HCT116 (cell line): ENCODE results near the gene PPIF. TPM values are rescaled to one million over a fixed set of nuclear protein-coding genes. Genes with fewer than 3 reads are reported as not detected.

Source experiments
- ATAC-seq: fragments of 200-7000 bp; cut with Tn5 transposase; 2 replicates; pipeline ENCODE4 v1.9.1; 2020; ENCODE audit warnings: mild to moderate bottlenecking, moderate library complexity
- BruUV-seq: library from RNA; stranded (reverse); fragments of 400-500 nt; replicated peaks from 2 replicates; lab custom pipeline; 2021; lab: Mats Ljungman, UMichigan
- CTCF ChIA-PET: fragments of 300-600 bp; sonication (Branson Sonifier 250); formaldehyde crosslinking; loops from one replicate; lab custom pipeline; 2021; ENCODE audit warnings: antibody characterized with exemption; lab: Charles Lee
- POLR2A ChIA-PET: fragments of 300-600, 350-600 bp; sonication (Branson Sonifier 250); formaldehyde crosslinking; loops from one replicate; lab custom pipeline; 2021; ENCODE audit warnings: antibody characterized with exemption; lab: Charles Lee
- RAD21 ChIA-PET, 2 experiments: fragments of 300-600 bp; sonication (Branson Sonifier 250); formaldehyde crosslinking; loops; one replicate each; lab custom pipeline; 2023; ENCODE audit warnings: low total read pairs in 2 of 2; ENCODE audit not compliant: uncharacterized antibody in 2 of 2, unreplicated experiment in 2 of 2, low non-redundant PET in 1 of 2; lab: Charles Lee
- DNase-seq: peaks from one replicate; pipeline ENCODE4 v3.0.0-alpha.2; 2010; ENCODE audit warnings: low read depth, low spot score
- H2AFZ ChIP-seq: fragments of 200-600 bp; shearing (Covaris generic), sonication (generic); 2 replicates; pipeline ENCODE4 v1.6.1; 2017; ENCODE audit warnings: low read depth, mixed run types, mixed read lengths, antibody characterized with exemption, low read length; ENCODE audit not compliant: poor library complexity, severe bottlenecking
- H3K27ac ChIP-seq: 2 replicates; pipeline ENCODE4 v1.5.1; 2012; ENCODE audit warnings: low read depth, low read length
- H3K27me3 ChIP-seq: fragments of 200-600 bp; sonication (generic); 2 replicates; pipeline ENCODE4 v1.6.1; 2016; ENCODE audit warnings: mixed run types, low read length, mixed read lengths; ENCODE audit not compliant: insufficient read depth
- H3K36me3 ChIP-seq, 2 experiments: fragments of 200-500 bp in 1 of 2; fragments of 200-600 bp in 1 of 2; sonication (Bioruptor generic) in 1 of 2; sonication (generic) in 1 of 2; 2 replicates each; pipeline versions ENCODE4 v1.5.1 to v1.6.1; 2014 to 2016; ENCODE audit warnings: low read length in 2 of 2, inconsistent platforms in 1 of 2, mixed read lengths in 1 of 2, mixed run types in 1 of 2; ENCODE audit not compliant: insufficient read depth in 2 of 2, control insufficient read depth in 1 of 2
- H3K4me1 ChIP-seq, 2 experiments: fragments of 200-600 bp in 1 of 2; sonication (generic) in 1 of 2; 2 replicates each; pipeline versions ENCODE4 v1.5.1 to v1.6.1; 2012 to 2017; ENCODE audit warnings: low read length in 2 of 2, inconsistent platforms in 1 of 2, mild to moderate bottlenecking in 1 of 2, mixed read lengths in 1 of 2, mixed run types in 1 of 2, moderate library complexity in 1 of 2; ENCODE audit not compliant: insufficient read depth in 2 of 2, control insufficient read depth in 1 of 2
- H3K4me2 ChIP-seq: fragments of 200-600 bp; sonication (generic); 2 replicates; pipeline ENCODE4 v1.6.1; 2017; ENCODE audit warnings: mixed run types, low read length, mixed read lengths
- H3K4me3 ChIP-seq, 2 experiments: fragments of 200-600 bp in 1 of 2; sonication (generic) in 1 of 2; replicated peaks in 1 of 2; 2 replicates each; pipeline ENCODE4 v1.5.1; 2011 to 2016; ENCODE audit warnings: low read length in 2 of 2, control low read depth in 1 of 2, low read depth in 1 of 2, mild to moderate bottlenecking in 1 of 2, mixed read lengths in 1 of 2, mixed run types in 1 of 2
- H3K79me2 ChIP-seq: fragments of 200-600 bp; sonication (generic); 2 replicates; pipeline ENCODE4 v1.6.1; 2017; ENCODE audit warnings: mild to moderate bottlenecking, mixed run types, low read length, moderate library complexity, mixed read lengths; ENCODE audit not compliant: insufficient read depth
- H3K9ac ChIP-seq: fragments of 200-600 bp; sonication (generic); 2 replicates; pipeline ENCODE4 v1.6.1; 2016; ENCODE audit warnings: low read length, mixed read lengths
- H3K9me2 ChIP-seq: fragments of 200-600 bp; sonication (generic), shearing (Covaris generic); 2 replicates; pipeline ENCODE4 v1.6.1; 2017; ENCODE audit warnings: mixed run types, mild to moderate bottlenecking, moderate library complexity; ENCODE audit not compliant: insufficient read depth
- H3K9me3 ChIP-seq, 2 experiments: fragments of 200-500 bp in 1 of 2; fragments of 200-600 bp in 1 of 2; sonication (Bioruptor generic) in 1 of 2; sonication (generic) in 1 of 2; 2 replicates each; pipeline ENCODE4 v1.6.1; 2014 to 2017; ENCODE audit warnings: low read length in 2 of 2, mixed read lengths in 2 of 2, inconsistent platforms in 1 of 2, low read depth in 1 of 2, mild to moderate bottlenecking in 1 of 2, mixed run types in 1 of 2, moderate library complexity in 1 of 2; ENCODE audit not compliant: control insufficient read depth in 1 of 2, insufficient read depth in 1 of 2
- H4K20me1 ChIP-seq: fragments of 200-600 bp; sonication (generic), shearing (Covaris generic); 2 replicates; pipeline ENCODE4 v1.6.1; 2017; ENCODE audit warnings: mixed run types, mild to moderate bottlenecking, moderate library complexity; ENCODE audit not compliant: insufficient read depth
- CBX3 ChIP-seq: IDR thresholded peaks from 2 replicates; pipeline ENCODE4 v1.6.1; 2012; ENCODE audit warnings: low read depth
- CEBPB ChIP-seq: IDR thresholded peaks from 2 replicates; pipeline ENCODE4 v1.6.1; 2012; ENCODE audit warnings: low read depth
- EGR1 ChIP-seq: IDR thresholded peaks from 2 replicates; pipeline ENCODE4 v1.6.1; 2012; ENCODE audit warnings: low read depth
- ELF1 ChIP-seq: IDR thresholded peaks from 2 replicates; pipeline ENCODE4 v1.6.1; 2012; ENCODE audit warnings: low read depth, borderline replicate concordance
- EZH2phosphoT487 ChIP-seq: fragments of 200-600 bp; IDR thresholded peaks from 2 replicates; pipeline ENCODE4 v1.6.1; 2018; ENCODE audit warnings: antibody characterized with exemption, borderline replicate concordance
- MAX ChIP-seq: IDR thresholded peaks from 2 replicates; pipeline ENCODE4 v1.6.1; 2012
- RAD21 ChIP-seq: IDR thresholded peaks from 2 replicates; pipeline ENCODE4 v1.6.1; 2012; ENCODE audit warnings: low read depth, mild to moderate bottlenecking
- REST ChIP-seq: IDR thresholded peaks from 2 replicates; pipeline ENCODE4 v1.6.1; 2012; ENCODE audit warnings: low read depth
- SIN3A ChIP-seq: IDR thresholded peaks from 2 replicates; pipeline ENCODE4 v1.6.1; 2012; ENCODE audit warnings: low read depth
- SP1 ChIP-seq: IDR thresholded peaks from 2 replicates; pipeline ENCODE4 v1.6.1; 2012; ENCODE audit warnings: low read depth
- TCF7L2 ChIP-seq: IDR thresholded peaks from 2 replicates; pipeline ENCODE4 v1.7.0; 2011; ENCODE audit warnings: borderline replicate concordance, inconsistent platforms; ENCODE audit not compliant: insufficient read depth, insufficient read length; ENCODE audit errors: extremely low read depth
- YY1 ChIP-seq: IDR thresholded peaks from 2 replicates; pipeline ENCODE4 v1.6.1; 2011; ENCODE audit warnings: low read length, low read depth, moderate library complexity, mild to moderate bottlenecking; ENCODE audit not compliant: insufficient replicate concordance; ENCODE audit errors: extremely low read depth
- intact Hi-C: fragments of 100-400 bp; cut with micrococcal nuclease; formaldehyde crosslinking; loops from 2 replicates; pipeline ENCODE4 v1.10.0; 2022
- total RNA-seq: library from RNA; stranded (reverse); gene quantifications from one replicate; pipeline ENCODE4 v1.2.1, GENCODE V29; 2021; ENCODE audit not compliant: unreplicated experiment
- TF ChIP-seq, protein P1 (sequence below), 3 experiments: fragments of 200-600 bp in 1 of 3; sonication (generic) in 1 of 3; IDR thresholded peaks in 2 of 3; conservative IDR thresholded peaks in 1 of 3; 2 replicates each; pipeline ENCODE4 v1.5.1; 2012 to 2017; ENCODE audit warnings: low read depth in 2 of 3, low read length in 2 of 3, antibody characterized with exemption in 1 of 3, borderline replicate concordance in 1 of 3, control low read depth in 1 of 3, mild to moderate bottlenecking in 1 of 3, mixed read lengths in 1 of 3, mixed run types in 1 of 3, moderate library complexity in 1 of 3; ENCODE audit not compliant: insufficient read depth in 1 of 3

Gene PPIF
- total RNA-seq, 1 experiment from 2014 or later: 85.0 TPM

- POLR2A ChIA-PET: interaction anchor here (0.7 kb wide), 1 partner anchor 58 kb away, joined by 4 read pairs; no protein-coding TSS in a partner anchor
- Histone ChIP-seq H3K27ac (no peak overlapping the region), H3K36me3 (peaks cover 38 to 70% of the 10 kb centered on the region in 2 experiments)
Measured at GRCh38 chr10:79351332-79351731, 4.1 kb downstream of the PPIF start.

DNA sequence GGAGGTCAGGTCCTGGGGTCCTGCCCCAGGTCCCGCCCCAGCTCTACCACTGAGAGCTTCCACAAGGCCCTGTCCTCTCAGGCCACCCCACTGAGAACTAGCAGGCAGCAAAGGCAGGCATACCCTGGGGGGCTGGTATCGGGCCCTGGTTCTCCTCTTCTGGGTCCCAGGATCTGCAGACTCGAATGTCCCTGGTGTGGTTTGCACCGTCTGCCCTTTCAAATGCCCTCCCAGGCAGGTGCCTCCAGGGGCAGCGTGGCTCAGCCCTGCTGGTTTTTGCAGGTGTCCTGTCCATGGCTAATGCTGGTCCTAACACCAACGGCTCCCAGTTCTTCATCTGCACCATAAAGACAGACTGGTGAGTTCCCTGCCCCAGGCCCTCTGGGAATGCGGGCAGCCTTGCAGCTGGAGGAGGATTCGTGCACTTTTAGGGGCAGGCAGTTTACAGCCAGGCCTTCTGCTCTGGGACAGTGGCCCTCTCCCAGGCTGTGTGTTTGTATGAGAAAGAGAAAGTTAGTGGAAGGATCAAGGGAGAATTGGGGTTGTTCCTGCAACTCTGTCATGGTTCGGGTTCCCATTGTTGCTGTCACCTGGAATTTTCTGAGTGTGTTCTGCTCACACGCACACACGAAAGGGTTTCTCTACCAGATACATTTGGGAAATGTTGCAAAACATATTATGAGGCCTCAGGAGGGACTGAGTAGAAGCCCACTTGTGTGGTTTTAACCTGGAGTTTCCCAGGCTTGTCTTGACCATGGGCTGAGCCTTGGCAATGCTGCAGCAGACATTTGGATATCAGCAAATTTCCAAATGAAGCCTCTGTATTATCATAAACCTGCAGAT lies 5.0 kb downstream of the PPIF start:
- ChIA-PET POLR2A (no interaction called here), RAD21 (no interaction called here), CTCF (no interaction called here)
- peaks cover 12% of the 10 kb centered on the region; the same call in 1 of the 2 replicates for H4K20me1 ChIP-seq
- no peak overlapping the region; the same call in 1 of the 2 replicates for H3K27ac ChIP-seq
- H3K27me3 ChIP-seq: no peaks in the 10 kb centered on the region
- peaks cover 66% of the 10 kb centered on the region for H3K79me2 ChIP-seq
- H3K4me1 ChIP-seq: peaks cover 0 to 15% of the 10 kb centered on the region in 2 experiments; a peak in 2 of 4 replicates
- H3K36me3 ChIP-seq: peaks cover 38 to 70% of the 10 kb centered on the region in 2 experiments
- no peaks in the 10 kb centered on the region for H3K9me3 ChIP-seq
- BruUV-seq: no TSS peak
- H3K4me2 ChIP-seq: no peak overlapping the region
- H3K9me2 ChIP-seq: no peaks in the 10 kb centered on the region
- no peak overlapping the region for H2AFZ ChIP-seq
- H3K9ac ChIP-seq: no peak overlapping the region
- H3K4me3 ChIP-seq: no peak overlapping the region
- ATAC-seq: no peak
- intact Hi-C loops: no loop called here
- DNase-seq: no peak
- TF ChIP-seq REST: no peak
- no peak for TF ChIP-seq CEBPB
- TF ChIP-seq, protein P1, sequence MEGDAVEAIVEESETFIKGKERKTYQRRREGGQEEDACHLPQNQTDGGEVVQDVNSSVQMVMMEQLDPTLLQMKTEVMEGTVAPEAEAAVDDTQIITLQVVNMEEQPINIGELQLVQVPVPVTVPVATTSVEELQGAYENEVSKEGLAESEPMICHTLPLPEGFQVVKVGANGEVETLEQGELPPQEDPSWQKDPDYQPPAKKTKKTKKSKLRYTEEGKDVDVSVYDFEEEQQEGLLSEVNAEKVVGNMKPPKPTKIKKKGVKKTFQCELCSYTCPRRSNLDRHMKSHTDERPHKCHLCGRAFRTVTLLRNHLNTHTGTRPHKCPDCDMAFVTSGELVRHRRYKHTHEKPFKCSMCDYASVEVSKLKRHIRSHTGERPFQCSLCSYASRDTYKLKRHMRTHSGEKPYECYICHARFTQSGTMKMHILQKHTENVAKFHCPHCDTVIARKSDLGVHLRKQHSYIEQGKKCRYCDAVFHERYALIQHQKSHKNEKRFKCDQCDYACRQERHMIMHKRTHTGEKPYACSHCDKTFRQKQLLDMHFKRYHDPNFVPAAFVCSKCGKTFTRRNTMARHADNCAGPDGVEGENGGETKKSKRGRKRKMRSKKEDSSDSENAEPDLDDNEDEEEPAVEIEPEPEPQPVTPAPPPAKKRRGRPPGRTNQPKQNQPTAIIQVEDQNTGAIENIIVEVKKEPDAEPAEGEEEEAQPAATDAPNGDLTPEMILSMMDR (IDR thresholded peaks at IDR 0.05 in 2 of 3, conservative IDR thresholded peaks at IDR 0.05 in 1 of 3; ENCODE audit: borderline replicate concordance in 1 of 3, insufficient read depth in 1 of 3, low read depth in 2 of 3, low read length in 2 of 3): no peak
- TF ChIP-seq EZH2phosphoT487: no peak
- no peak for TF ChIP-seq ELF1
- TF ChIP-seq MAX: no peak
- TF ChIP-seq EGR1: no peak
- no peak for TF ChIP-seq TCF7L2
- TF ChIP-seq YY1: no peak
- TF ChIP-seq SIN3A: no peak
- TF ChIP-seq SP1: no peak
- no peak for TF ChIP-seq CBX3

More at GRCh38 chr10:79351332-79351731, 4.1 kb downstream of the PPIF start:
- H3K9me2 ChIP-seq: no peaks in the 10 kb centered on the region
- H3K79me2 ChIP-seq: peaks cover 66% of the 10 kb centered on the region
- no peaks in the 10 kb centered on the region for H3K9me3 ChIP-seq
- ChIA-PET RAD21 (no interaction called here), CTCF (no interaction called here)
- BruUV-seq: no TSS peak
- H3K4me2 ChIP-seq: no peak overlapping the region
- no peak overlapping the region for H2AFZ ChIP-seq
- H3K9ac ChIP-seq: no peak overlapping the region
- no peak overlapping the region for H3K4me3 ChIP-seq
- no peaks in the 10 kb centered on the region for H3K27me3 ChIP-seq
- no peak for ATAC-seq
- no peak for DNase-seq
- TF ChIP-seq RAD21 (no peak), ELF1 (no peak)
- H4K20me1 ChIP-seq: peaks cover 12% of the 10 kb centered on the region; the same call in 1 of the 2 replicates
- H3K4me1 ChIP-seq: peaks cover 7 to 23% of the 10 kb centered on the region in 2 experiments; a peak in 3 of 4 replicates
- intact Hi-C loops: no loop called here
